GM21360 (cell line): Measurements from ENCODE around the gene SLC38A3.

Experiments used
- ATAC-seq: cut with Tn5 transposase; IDR thresholded peaks from one replicate; pipeline ENCODE4 v1.9.1; 2021; ENCODE audit warnings: mild to moderate bottlenecking, moderate library complexity; ENCODE audit not compliant: unreplicated experiment

Gene SLC38A3

DNA sequence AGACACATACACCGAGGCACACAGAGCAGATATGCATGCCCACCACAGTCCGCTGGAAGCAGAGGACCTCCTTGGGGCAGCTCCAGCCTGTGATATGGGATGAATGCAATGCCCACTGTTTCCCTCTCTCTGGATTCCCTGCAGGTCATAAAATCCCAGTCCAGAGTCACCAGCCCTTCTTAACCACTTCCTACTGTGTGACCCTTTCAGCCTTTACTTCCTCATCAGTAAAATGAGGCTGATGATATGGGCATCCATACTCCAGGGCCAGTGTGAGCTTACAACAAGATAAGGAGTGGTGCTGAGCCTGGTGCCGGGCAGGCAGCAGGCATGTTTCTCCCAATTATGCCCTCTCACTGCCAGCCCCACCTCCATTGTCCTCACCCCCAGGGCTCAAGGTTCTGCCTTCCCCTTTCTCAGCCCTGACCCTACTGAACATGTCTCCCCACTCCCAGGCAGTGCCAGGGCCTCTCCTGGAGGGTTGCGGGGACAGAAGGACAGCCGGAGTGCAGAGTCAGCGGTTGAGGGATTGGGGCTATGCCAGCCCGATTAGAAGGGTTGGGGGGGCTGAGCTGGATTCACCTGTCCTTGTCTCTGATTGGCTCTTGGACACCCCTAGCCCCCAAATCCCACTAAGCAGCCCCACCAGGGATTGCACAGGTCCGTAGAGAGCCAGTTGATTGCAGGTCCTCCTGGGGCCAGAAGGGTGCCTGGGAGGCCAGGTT lies 14.0 kb upstream of the SLC38A3 start, which contains the start of gene GNAT1:
TSS of gene GNAT1 (plus strand) at position 675 of the 725 bp plus-strand sequence. CDS start 116 bp downstream, outside the sequence.
- no peak for ATAC-seq

DNA sequence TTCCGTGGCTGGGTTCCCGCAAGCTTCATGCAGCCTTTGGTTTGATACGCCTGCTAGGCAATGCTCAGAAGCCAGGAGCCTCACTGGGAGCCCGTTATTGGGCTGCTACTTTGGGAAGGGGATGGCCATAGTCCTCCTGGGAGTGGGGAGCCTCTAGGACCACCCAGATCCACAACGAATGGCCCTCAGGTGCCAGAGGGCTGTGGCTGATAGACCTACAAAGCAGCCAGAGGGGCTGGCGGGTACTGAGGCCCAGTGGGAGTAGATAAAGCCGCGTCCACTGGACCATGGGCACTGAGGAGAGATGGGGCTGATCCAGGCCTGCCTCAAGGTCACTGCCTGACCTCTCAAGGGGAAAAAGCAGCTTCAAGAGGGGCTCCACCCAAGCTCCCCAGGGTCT lies 12.9 kb upstream of the SLC38A3 start:
- ATAC-seq = no peak

DNA sequence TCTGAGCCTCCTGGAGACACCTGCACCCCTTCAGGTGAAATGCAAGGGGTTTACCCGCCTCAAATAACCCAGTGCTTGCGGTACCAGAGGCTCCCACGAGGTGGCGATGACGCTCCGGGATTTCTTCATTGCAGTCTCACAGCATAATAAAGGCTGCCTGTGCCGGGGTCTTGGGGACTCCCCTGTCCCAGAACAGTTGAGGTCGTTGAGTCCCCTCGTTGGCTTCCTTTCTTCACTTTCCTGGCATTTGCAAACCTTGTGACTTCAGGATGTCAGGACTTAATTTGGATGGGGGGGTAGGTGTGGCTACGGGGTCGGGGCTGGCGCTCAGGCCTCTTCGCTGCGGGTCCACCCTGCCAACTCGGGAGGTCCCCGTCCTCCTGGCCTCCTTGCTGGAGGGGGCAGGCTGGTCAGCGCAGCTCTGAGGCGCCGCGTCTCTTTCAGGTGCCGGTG lies 12.4 kb upstream of the SLC38A3 start:
- no peak for ATAC-seq

DNA sequence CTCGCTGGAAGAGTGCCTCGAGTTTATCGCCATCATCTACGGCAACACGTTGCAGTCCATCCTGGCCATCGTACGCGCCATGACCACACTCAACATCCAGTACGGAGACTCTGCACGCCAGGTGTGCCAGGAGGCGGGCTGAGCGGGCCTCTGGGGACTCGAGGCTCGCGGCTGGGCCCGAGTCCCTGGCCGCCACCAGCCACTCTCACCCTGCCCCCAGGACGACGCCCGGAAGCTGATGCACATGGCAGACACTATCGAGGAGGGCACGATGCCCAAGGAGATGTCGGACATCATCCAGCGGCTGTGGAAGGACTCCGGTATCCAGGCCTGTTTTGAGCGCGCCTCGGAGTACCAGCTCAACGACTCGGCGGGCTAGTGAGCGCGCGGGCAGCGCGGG lies 11.8 kb upstream of the SLC38A3 start:
- ATAC-seq = no peak

- ATAC-seq = no peak
Observed at GRCh38 chr3:50193746-50194127, 11.3 kb upstream of the SLC38A3 start.

DNA sequence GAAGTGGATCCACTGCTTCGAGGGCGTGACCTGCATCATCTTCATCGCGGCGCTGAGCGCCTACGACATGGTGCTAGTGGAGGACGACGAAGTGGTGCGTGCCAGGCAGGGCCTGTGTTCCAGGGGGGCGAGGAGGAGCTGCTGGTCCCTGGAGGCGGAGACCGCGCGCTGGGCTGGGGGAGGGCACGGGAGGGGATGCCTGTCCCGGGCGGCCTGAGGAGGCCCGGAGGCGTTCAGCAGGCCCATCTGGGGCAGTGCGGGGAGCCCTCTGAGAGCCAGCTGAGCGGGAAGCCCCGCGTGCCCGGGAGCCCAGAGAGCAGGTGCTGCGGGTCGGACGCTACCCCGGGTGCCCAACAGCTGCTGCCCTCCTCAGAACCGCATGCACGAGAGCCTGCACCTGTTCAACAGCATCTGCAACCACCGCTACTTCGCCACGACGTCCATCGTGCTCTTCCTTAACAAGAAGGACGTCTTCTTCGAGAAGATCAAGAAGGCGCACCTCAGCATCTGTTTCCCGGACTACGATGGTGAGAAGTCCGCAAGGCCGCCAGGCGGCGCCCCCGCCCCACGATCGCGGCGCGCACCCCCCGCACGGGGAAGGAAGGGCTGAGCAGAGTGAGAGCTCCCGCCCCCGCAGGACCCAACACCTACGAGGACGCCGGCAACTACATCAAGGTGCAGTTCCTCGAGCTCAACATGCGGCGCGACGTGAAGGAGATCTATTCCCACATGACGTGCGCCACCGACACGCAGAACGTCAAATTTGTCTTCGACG lies 10.8 kb upstream of the SLC38A3 start:
- no peak for ATAC-seq

DNA sequence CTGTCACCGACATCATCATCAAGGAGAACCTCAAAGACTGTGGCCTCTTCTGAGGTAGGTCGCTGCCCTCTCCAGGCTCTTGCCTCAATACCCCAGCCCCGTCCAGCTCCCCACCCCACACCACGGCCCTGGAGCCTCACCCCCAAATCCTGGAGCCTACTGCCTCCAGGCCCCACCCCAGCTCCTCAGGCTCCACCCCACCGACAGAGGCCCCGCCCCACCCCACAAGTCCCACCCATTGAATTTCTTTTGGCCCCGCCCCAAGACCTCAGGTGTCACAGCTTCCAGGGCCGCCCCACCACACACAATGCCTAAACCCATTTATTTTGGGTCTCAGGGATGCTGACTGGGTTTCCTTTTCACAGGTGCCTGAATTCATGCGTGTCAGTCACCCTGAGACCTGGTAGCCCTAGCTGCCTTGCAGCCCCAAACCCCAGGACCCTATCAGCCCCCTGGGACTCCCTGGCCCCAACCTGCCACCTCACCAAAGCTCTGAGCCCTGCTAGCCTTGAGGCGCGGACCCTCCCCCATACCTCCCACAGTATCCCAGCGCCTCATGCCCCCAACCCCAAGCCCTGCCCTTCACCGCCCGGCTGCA lies 10.1 kb upstream of the SLC38A3 start:
- ATAC-seq = no peak

GRCh38 chr3:50195501-50196252 lies 9.4 kb upstream of the SLC38A3 start:
- no peak for ATAC-seq

- no peak for ATAC-seq
Observed at GRCh38 chr3:50196253-50196801, 8.7 kb upstream of the SLC38A3 start.

DNA sequence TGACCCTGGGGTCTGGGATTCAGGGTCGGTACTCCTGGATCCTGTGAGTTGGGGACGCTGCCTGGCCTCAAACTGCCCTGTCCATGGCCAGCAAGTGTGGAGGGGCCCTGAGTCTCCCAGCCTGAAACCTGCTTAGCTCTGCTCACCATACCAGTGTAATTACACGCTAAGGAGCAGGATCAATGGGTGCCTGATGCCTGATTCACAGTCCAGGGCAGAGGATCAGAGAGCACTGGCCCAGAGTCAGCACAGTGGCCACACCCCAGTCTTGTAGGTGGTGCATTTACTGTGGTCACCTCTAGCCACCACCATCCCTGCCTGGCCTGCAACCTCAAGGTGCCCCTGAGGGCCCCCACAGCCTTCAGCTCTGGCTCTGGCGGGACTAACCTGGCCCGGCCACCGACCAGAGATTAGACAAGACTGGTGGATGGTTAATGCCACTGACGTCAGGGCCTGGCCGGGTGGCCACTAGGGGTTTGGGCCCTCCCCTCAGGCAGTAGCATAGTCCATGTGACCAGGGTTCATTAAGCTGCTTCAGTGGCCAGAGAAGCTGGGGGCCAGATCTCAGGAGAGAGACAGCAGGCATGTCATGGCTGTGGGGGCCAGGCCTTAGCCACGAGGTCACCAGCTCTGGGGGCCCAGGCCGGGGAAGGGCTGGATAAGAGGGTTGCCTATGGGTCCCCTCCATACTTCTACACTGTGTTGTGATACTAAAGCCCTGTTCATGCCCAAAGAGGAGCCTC lies 3.3 kb upstream of the SLC38A3 start:
- no peak for ATAC-seq

GRCh38 chr3:50202353-50203112 lies 2.5 kb upstream of the SLC38A3 start:
- ATAC-seq = no peak

DNA sequence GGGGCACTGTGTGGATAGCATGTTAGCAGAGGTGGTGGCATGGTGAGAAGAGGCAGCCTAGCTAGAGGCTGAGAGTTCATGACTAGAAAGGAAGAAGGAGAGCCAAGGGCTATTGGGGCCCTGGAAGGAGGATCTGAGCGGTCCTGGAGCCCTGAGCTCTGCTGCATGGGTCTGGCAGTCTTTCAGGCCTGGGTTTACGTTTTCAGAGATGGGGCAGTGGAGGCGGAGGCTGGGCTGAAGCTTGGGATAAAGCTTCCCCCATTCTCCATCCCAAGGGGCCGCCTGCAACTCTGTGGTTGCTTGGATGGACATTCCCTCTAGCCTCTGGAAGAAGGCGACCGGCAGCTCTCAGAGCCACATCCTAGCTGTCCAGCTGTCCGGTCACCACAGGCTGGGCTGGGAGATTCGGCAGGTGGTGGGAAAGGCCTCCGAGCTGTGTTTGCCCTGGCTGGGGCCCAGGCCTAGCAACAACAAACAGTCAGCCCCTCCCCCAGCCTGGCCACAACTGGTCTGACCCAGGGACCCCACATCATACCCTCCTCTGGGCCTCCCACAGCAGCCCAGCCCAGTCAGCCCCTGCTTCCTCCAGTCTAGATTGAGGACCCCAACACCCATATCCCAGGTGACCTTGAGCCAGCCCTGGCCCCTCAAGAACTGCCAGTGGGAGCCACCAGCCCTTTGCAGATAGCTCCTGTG lies 1.8 kb upstream of the SLC38A3 start:
- no peak for ATAC-seq

DNA sequence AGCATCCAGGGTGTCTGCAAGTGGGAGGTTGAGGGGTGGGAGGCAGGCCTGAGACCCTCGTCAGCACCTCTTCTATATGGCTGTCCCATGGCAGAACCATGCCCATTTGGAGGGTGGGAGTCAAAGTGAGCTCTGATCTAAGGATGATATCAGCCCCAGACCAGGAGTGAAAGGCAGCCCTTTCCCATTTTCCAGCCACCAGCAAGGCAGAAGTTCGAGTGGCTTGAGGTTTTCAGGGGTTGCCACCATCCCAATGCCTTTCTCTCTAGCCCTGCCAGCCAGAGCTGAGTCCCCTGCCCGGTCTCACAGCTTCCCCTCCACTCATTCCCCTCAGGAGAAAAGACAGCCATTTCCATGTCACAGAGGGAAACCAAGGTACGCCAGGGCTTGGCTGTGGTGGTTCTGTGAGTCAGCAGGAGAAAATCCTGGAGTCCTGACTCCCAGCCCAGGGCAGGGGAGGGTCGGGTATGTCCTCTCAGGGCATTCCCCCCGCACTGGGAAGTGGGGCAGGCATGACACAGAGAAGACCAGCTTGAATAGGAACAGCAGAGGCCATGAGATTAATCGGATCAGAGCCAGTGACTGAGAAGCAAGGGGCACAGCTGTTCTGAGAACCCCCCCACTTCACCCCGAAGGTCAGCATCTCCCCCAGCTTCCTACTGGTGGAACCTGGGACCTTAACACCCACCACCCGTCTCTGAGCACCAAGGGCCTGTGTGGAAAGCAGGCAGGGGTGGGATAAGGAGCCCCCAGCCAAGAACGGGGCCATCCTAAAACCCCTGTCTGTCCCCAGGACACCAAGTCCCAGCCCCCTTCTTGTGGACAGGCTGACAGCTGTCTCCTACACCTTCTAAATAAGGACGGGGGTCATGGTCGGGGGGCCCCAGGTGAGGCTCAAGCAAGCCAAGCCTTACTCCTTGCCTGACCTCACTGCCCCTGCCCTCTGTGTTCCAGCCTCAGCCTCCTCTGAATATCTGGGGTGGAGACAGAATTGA lies 965 bp upstream of the SLC38A3 start:
- no peak for ATAC-seq

- ATAC-seq = no peak
Observed at GRCh38 chr3:50205413-50206276, 574 bp downstream of the SLC38A3 start.

- no peak for ATAC-seq
Observed at GRCh38 chr3:50207359-50208042, 2.4 kb downstream of the SLC38A3 start.
